T-cell (primary cell): ENCODE measurements around the gene LHFPL3. TPM values are rescaled to one million over a fixed set of nuclear protein-coding genes. Genes with fewer than 3 reads are reported as not detected.

Experiments used
- ATAC-seq, 4 experiments: fragments of 200-7000 bp in 3 of 4; fragments of 150-1000 bp in 1 of 4; cut with Tn5 transposase; replicated peaks in 1 of 4; 1 replicate in 3 of 4; 2 replicates in 1 of 4; pipeline ENCODE4 v1.10.0; 2021; ENCODE audit warnings: moderate library complexity in 3 of 4, mild to moderate bottlenecking in 2 of 4, moderate number of reproducible peaks in 1 of 4
- CTCF ChIA-PET, 2 donors: fragments of 300-600 bp; sonication (Branson Sonifier 250); formaldehyde crosslinking; loops; one replicate each; lab custom pipeline; 2022; ENCODE audit warnings: antibody characterized with exemption in 2 of 2; lab: Charles Lee
- POLR2A ChIA-PET, 2 donors: fragments of 300-600 bp; sonication (Branson Sonifier 250); formaldehyde crosslinking; loops; one replicate each; lab custom pipeline; 2022; ENCODE audit warnings: antibody characterized with exemption in 2 of 2; lab: Charles Lee
- DNase-seq, 35 experiments: peaks; one replicate each; pipeline versions ENCODE4 v3.0.0 to v3.0.0-alpha.2; 2013 to 2023
- H3K27ac ChIP-seq: one replicate; pipeline ENCODE4 v1.5.1; 2013; ENCODE audit warnings: low read length
- H3K27me3 ChIP-seq, 2 experiments: replicated peaks in 1 of 2; 1 replicate in 1 of 2; 2 replicates in 1 of 2; pipeline versions ENCODE4 v1.6.1 to v1.7.0; 2013; ENCODE audit warnings: low read length in 1 of 2, mixed read lengths in 1 of 2; ENCODE audit not compliant: control insufficient read depth in 2 of 2, insufficient read depth in 2 of 2; ENCODE audit errors: extremely low read depth in 1 of 2
- H3K36me3 ChIP-seq, 2 donors: 1 replicate in 1 of 2; 2 replicates in 1 of 2; pipeline versions ENCODE4 v1.6.1 to v1.7.0; 2013; ENCODE audit warnings: low read length in 1 of 2; ENCODE audit not compliant: control insufficient read depth in 2 of 2, insufficient read depth in 1 of 2; ENCODE audit errors: extremely low read depth in 1 of 2
- H3K4me1 ChIP-seq, 2 experiments: 1 replicate in 1 of 2; 2 replicates in 1 of 2; pipeline versions ENCODE4 v1.6.1 to v1.7.0; 2013; ENCODE audit warnings: low read length in 2 of 2, mixed read lengths in 1 of 2; ENCODE audit not compliant: insufficient read depth in 2 of 2, control insufficient read depth in 1 of 2; ENCODE audit errors: extremely low read depth in 1 of 2
- H3K4me3 ChIP-seq, 2 donors: 1 replicate in 1 of 2; 2 replicates in 1 of 2; pipeline versions ENCODE4 v1.5.1 to v1.7.0; 2013; ENCODE audit warnings: mild to moderate bottlenecking in 2 of 2, low read length in 1 of 2, moderate library complexity in 1 of 2; ENCODE audit not compliant: control insufficient read depth in 1 of 2; ENCODE audit errors: extremely low read depth in 1 of 2
- H3K9me3 ChIP-seq: 2 replicates; pipeline ENCODE4 v1.7.0; 2013
- H3K27ac Mint-ChIP-seq, 2 donors: one replicate each; pipeline ENCODE4 v1.8.0; 2020 to 2021; ENCODE audit warnings: mild to moderate bottlenecking in 2 of 2, mixed read lengths in 2 of 2
- H3K27me3 Mint-ChIP-seq, 2 donors: one replicate each; pipeline ENCODE4 v1.8.0; 2021 to 2022; ENCODE audit warnings: mixed read lengths in 2 of 2
- H3K36me3 Mint-ChIP-seq: one replicate; pipeline ENCODE4 v1.8.0; 2021; ENCODE audit warnings: mixed read lengths
- H3K4me1 Mint-ChIP-seq, 3 donors: one replicate each; pipeline ENCODE4 v1.8.0; 2020 to 2022; ENCODE audit warnings: mixed read lengths in 3 of 3, mild to moderate bottlenecking in 1 of 3
- H3K4me3 Mint-ChIP-seq, 3 donors: one replicate each; pipeline ENCODE4 v1.8.0; 2020 to 2022; ENCODE audit warnings: mild to moderate bottlenecking in 3 of 3, mixed read lengths in 3 of 3, moderate library complexity in 3 of 3
- H3K9me3 Mint-ChIP-seq, 3 donors: one replicate each; pipeline ENCODE4 v1.8.0; 2020 to 2022; ENCODE audit warnings: mixed read lengths in 3 of 3
- WGBS: methylation state at CpG from one replicate; pipeline ENCODE4 v1.1.5; 2013; ENCODE audit warnings: missing lambda C conversion rate; ENCODE audit not compliant: insufficient coverage; 5-methylcytosine and 5-hydroxymethylcytosine counted together
- total RNA-seq, 35 experiments: library from RNA in 6 of 35; stranded (reverse) in 6 of 35; fragments of 120-200 nt in 1 of 35; gene quantifications; one replicate each; pipeline versions ENCODE4 v1.2.1 to v1.2.4 and lab custom pipeline; 2013 to 2026

LHFPL3 gene
- total RNA-seq, 5 donors from 2014 or later (not counting 1 experiment from before 2014, with no cell fraction given) = not detected

GRCh38 chr7:104862719-104863118 is 534.3 kb downstream of the LHFPL3 start:
- no peak overlapping the region for H3K27ac Mint-ChIP-seq

GRCh38 chr7:104873401-104873800 is 545.0 kb downstream of the LHFPL3 start:
- no peak overlapping the region for H3K4me3 ChIP-seq
- H3K4me1 ChIP-seq = no peaks in the 10 kb centered on the region
- no peak overlapping the region for H3K27ac ChIP-seq
- WGBS = 88% methylated on average over 5 of the region's 10 CpGs
- peaks cover 0 to 4% of the 10 kb centered on the region in 2 donors for H3K27me3 Mint-ChIP-seq
- ChIA-PET POLR2A (no interaction called here), CTCF (no interaction called here)
- H3K27me3 ChIP-seq = no peaks in the 10 kb centered on the region
- no peak for ATAC-seq
- no peaks in the 10 kb centered on the region for H3K36me3 Mint-ChIP-seq
- H3K36me3 ChIP-seq = no peaks in the 10 kb centered on the region
- H3K9me3 Mint-ChIP-seq = no peaks in the 10 kb centered on the region
- H3K4me1 Mint-ChIP-seq = peaks cover 2 to 3% (median 2%) of the 10 kb centered on the region in 3 donors
- H3K9me3 ChIP-seq = no peaks in the 10 kb centered on the region
- no peak overlapping the region for H3K27ac Mint-ChIP-seq
- DNase-seq = no peak
- no peak overlapping the region for H3K4me3 Mint-ChIP-seq

More at GRCh38 chr7:104862719-104863118, 534.3 kb downstream of the LHFPL3 start:
- H3K9me3 ChIP-seq = no peaks in the 10 kb centered on the region
- no peak overlapping the region for H3K27ac ChIP-seq
- peaks cover 3% of the 10 kb centered on the region for H3K36me3 Mint-ChIP-seq
- DNase-seq (no peak), ATAC-seq (no peak)
- H3K4me3 Mint-ChIP-seq = no peak overlapping the region
- peaks cover 10 to 12% (median 10%) of the 10 kb centered on the region in 3 donors for H3K4me1 Mint-ChIP-seq
- H3K27me3 Mint-ChIP-seq = peaks cover 13 to 18% of the 10 kb centered on the region in 2 donors
- H3K4me1 ChIP-seq = peaks cover 9 to 11% of the 10 kb centered on the region in 2 experiments
- 97% methylated on average over 3 of the region's 7 CpGs for WGBS
- no peaks in the 10 kb centered on the region for H3K36me3 ChIP-seq
- ChIA-PET POLR2A (no interaction called here), CTCF (interaction anchor here in 1 of 2 donors (3.6 kb wide), 1 partner anchor 15 kb away, joined by 14 read pairs; no protein-coding TSS in a partner anchor)
- H3K9me3 Mint-ChIP-seq = no peaks in the 10 kb centered on the region
- H3K4me3 ChIP-seq = no peak overlapping the region
- H3K27me3 ChIP-seq = peaks cover 0 to 12% of the 10 kb centered on the region in 2 experiments

- no peaks in the 10 kb centered on the region for H3K9me3 Mint-ChIP-seq
- no peaks in the 10 kb centered on the region for H3K36me3 ChIP-seq
- ATAC-seq (no peak), DNase-seq (no peak)
- H3K4me1 ChIP-seq = peaks cover 0 to 2% of the 10 kb centered on the region in 2 experiments
- CTCF ChIA-PET = interaction anchor here (1.0 to 1.7 kb wide), 4 partner anchors 21 to 129 kb away, joined by 3 to 4 read pairs (median 4); no protein-coding TSS in a partner anchor
- H3K4me3 Mint-ChIP-seq = peak overlapping the region in 1 of 3 donors; percentile 11
- H3K9me3 ChIP-seq = no peaks in the 10 kb centered on the region
- H3K27ac ChIP-seq = no peak overlapping the region
- 20% methylated on average over 1 of the region's 3 CpGs for WGBS
- no peak overlapping the region for H3K4me3 ChIP-seq
- H3K36me3 Mint-ChIP-seq = no peaks in the 10 kb centered on the region
- H3K27me3 Mint-ChIP-seq = peaks cover 0 to 4% of the 10 kb centered on the region in 2 donors
- H3K4me1 Mint-ChIP-seq = peaks cover 6 to 11% (median 7%) of the 10 kb centered on the region in 3 donors
- H3K27ac Mint-ChIP-seq = no peak overlapping the region
- H3K27me3 ChIP-seq = no peaks in the 10 kb centered on the region
- POLR2A ChIA-PET = no interaction called here
Observed at GRCh38 chr7:104878577-104878976, 550.2 kb downstream of the LHFPL3 start.

- Mint-ChIP-seq H3K4me1 (peaks cover 8 to 11% (median 11%) of the 10 kb centered on the region in 3 donors), H3K27ac (no peak overlapping the region), H3K36me3 (no peaks in the 10 kb centered on the region), H3K9me3 (no peaks in the 10 kb centered on the region), H3K27me3 (peaks cover 4 to 8% of the 10 kb centered on the region in 2 donors), H3K4me3 (no peak overlapping the region)
- WGBS = 48% methylated on average over 5 of the region's 6 CpGs
- ChIA-PET CTCF (interaction anchor here (0.8 to 3.1 kb wide), 19 partner anchors 9 to 186 kb away, joined by 3 to 84 read pairs (median 4); no protein-coding TSS in a partner anchor), POLR2A (interaction anchor here in 1 of 2 donors (0.6 kb wide), 1 partner anchor 27 kb away, joined by 3 read pairs; no protein-coding TSS in a partner anchor)
- ATAC-seq (peak in 1 of 4 experiments; percentile 34), DNase-seq (no peak)
- Histone ChIP-seq H3K4me1 (peaks cover 0 to 5% of the 10 kb centered on the region in 2 experiments), H3K9me3 (no peaks in the 10 kb centered on the region), H3K27me3 (peaks cover 0 to 3% of the 10 kb centered on the region in 2 experiments), H3K27ac (no peak overlapping the region), H3K36me3 (no peaks in the 10 kb centered on the region), H3K4me3 (no peak overlapping the region)
Observed at GRCh38 chr7:104883248-104883717, 554.9 kb downstream of the LHFPL3 start.

- H3K36me3 ChIP-seq = no peaks in the 10 kb centered on the region
- H3K4me3 ChIP-seq = no peak overlapping the region
- H3K27me3 ChIP-seq = peaks cover 0 to 3% of the 10 kb centered on the region in 2 experiments
- Mint-ChIP-seq H3K27me3 (peaks cover 4 to 8% of the 10 kb centered on the region in 2 donors), H3K27ac (no peak overlapping the region), H3K4me1 (peaks cover 4 to 7% (median 6%) of the 10 kb centered on the region in 3 donors), H3K36me3 (no peaks in the 10 kb centered on the region), H3K9me3 (no peaks in the 10 kb centered on the region), H3K4me3 (no peak overlapping the region)
- H3K9me3 ChIP-seq = no peaks in the 10 kb centered on the region
- H3K27ac ChIP-seq = no peak overlapping the region
- peak; percentile 74 to 86 (median 81) for ATAC-seq
- 29% methylated on average over 5 of the region's 17 CpGs for WGBS
- H3K4me1 ChIP-seq = peaks cover 0 to 5% of the 10 kb centered on the region in 2 experiments
- ChIA-PET POLR2A (no interaction called here), CTCF (interaction anchor here (0.5 to 3.1 kb wide), 22 partner anchors 9 to 186 kb away, joined by 3 to 84 read pairs (median 4); no protein-coding TSS in a partner anchor)
- peak; percentile 15 to 84 (median 61) for DNase-seq
Observed at GRCh38 chr7:104883718-104884452, 555.5 kb downstream of the LHFPL3 start.

GRCh38 chr7:104886651-104887050 is 558.2 kb downstream of the LHFPL3 start:
- ChIA-PET POLR2A (interaction anchor here in 1 of 2 donors (0.6 kb wide), 1 partner anchor 32 kb away, joined by 12 read pairs; no protein-coding TSS in a partner anchor), CTCF (interaction anchor here in 1 of 2 donors (1.5 kb wide), 1 partner anchor 43 kb away, joined by 3 read pairs; no protein-coding TSS in a partner anchor)
- H3K36me3 Mint-ChIP-seq = no peaks in the 10 kb centered on the region
- H3K9me3 ChIP-seq = no peaks in the 10 kb centered on the region
- no peak overlapping the region for H3K4me3 ChIP-seq
- H3K9me3 Mint-ChIP-seq = no peaks in the 10 kb centered on the region
- no peak for ATAC-seq
- peaks cover 4 to 7% (median 6%) of the 10 kb centered on the region in 3 donors for H3K4me1 Mint-ChIP-seq
- H3K27ac ChIP-seq = no peak overlapping the region
- DNase-seq = no peak
- H3K27ac Mint-ChIP-seq = no peak overlapping the region
- no peak overlapping the region for H3K4me3 Mint-ChIP-seq
- no CpG with 5 or more reads among the region's 4 CpGs for WGBS
- peaks cover 0 to 3% of the 10 kb centered on the region in 2 experiments for H3K27me3 ChIP-seq
- H3K36me3 ChIP-seq = no peaks in the 10 kb centered on the region
- peaks cover 4 to 8% of the 10 kb centered on the region in 2 donors for H3K27me3 Mint-ChIP-seq
- peaks cover 0 to 5% of the 10 kb centered on the region in 2 experiments for H3K4me1 ChIP-seq
